Lung (tissue), 16 donors: ENCODE measurements around the gene CEP192. TPM values are rescaled to one million over a fixed set of nuclear protein-coding genes. Genes with fewer than 3 reads are reported as not detected.

Source experiments
- ATAC-seq: fragments of 200-7000 bp; cut with Tn5 transposase; one replicate; pipeline ENCODE4 v1.9.1; 2020; ENCODE audit warnings: moderate number of reproducible peaks; ENCODE audit not compliant: insufficient read depth, low FRiP score
- DNase-seq, 3 donors: peaks; one replicate each; pipeline ENCODE4 v3.0.0-alpha.2; 2013 to 2017
- H3K27ac ChIP-seq, 2 donors: one replicate each; pipeline ENCODE4 v1.5.1; 2013; ENCODE audit warnings: mild to moderate bottlenecking in 2 of 2, moderate library complexity in 2 of 2, control low read depth in 1 of 2, inconsistent platforms in 1 of 2, low read depth in 1 of 2, low read length in 1 of 2
- H3K27me3 ChIP-seq, 3 donors: one replicate each; pipeline ENCODE4 v1.5.1; 2013; ENCODE audit warnings: low read length in 2 of 3; ENCODE audit not compliant: control insufficient read depth in 3 of 3, insufficient read depth in 3 of 3
- H3K36me3 ChIP-seq, 4 donors: one replicate each; pipeline ENCODE4 v1.5.1; 2013; ENCODE audit warnings: low read length in 4 of 4, mild to moderate bottlenecking in 1 of 4, moderate library complexity in 1 of 4; ENCODE audit not compliant: control insufficient read depth in 4 of 4, insufficient read depth in 4 of 4
- H3K4me1 ChIP-seq, 5 donors: one replicate each; pipeline ENCODE4 v1.5.1; 2013; ENCODE audit warnings: low read length in 5 of 5, mild to moderate bottlenecking in 2 of 5, moderate library complexity in 1 of 5; ENCODE audit not compliant: control insufficient read depth in 5 of 5, insufficient read depth in 5 of 5
- H3K4me3 ChIP-seq: one replicate; pipeline ENCODE4 v1.5.1; 2013; ENCODE audit warnings: mild to moderate bottlenecking, control low read depth, moderate library complexity
- H3K9ac ChIP-seq, 2 donors: one replicate each; pipeline ENCODE4 v1.5.1; 2013; ENCODE audit warnings: low read length in 2 of 2, control low read depth in 1 of 2; ENCODE audit not compliant: insufficient read depth in 1 of 2
- H3K9me3 ChIP-seq, 4 donors: one replicate each; pipeline ENCODE4 v1.5.1; 2013; ENCODE audit warnings: low read length in 3 of 4, mild to moderate bottlenecking in 1 of 4, moderate library complexity in 1 of 4; ENCODE audit not compliant: control insufficient read depth in 4 of 4, insufficient read depth in 3 of 4
- CTCF ChIP-seq: IDR thresholded peaks from 2 replicates; pipeline ENCODE4 v1.5.1; 2012; ENCODE audit warnings: mild to moderate bottlenecking; ENCODE audit errors: control extremely low read depth, extremely low read depth
- WGBS, 2 donors: extraction: QIAGEN DNeasy Blood & Tissue Kit; methylation state at CpG; one replicate each; pipeline ENCODE4 v1.1.7; 2013; 5-methylcytosine and 5-hydroxymethylcytosine counted together
- long read RNA-seq, 5 donors: transcript quantifications; one replicate each; lab custom pipeline, GENCODE V29; 2026
- polyA plus RNA-seq, 2 donors: library from polyadenylated mRNA; stranded (reverse); fragments of 200-250 nt; gene quantifications; one replicate each; pipeline ENCODE4 v1.2.1, GENCODE V29; 2013
- total RNA-seq, 2 donors: library from RNA; depleted of rRNA in 1 of 2; stranded (reverse); fragments of >200 nt in 1 of 2; gene quantifications; one replicate each; pipeline ENCODE4 v1.2.1, GENCODE V29; 2014 to 2021
- donor health status: control.
- donor health status: control.
- donor health status: Bipolar disorder and iron deficiency.
- donor health status: healthy.
- donor health status: DM: yes; HTN: yes; CAD: no.

The CEP192 gene
- total RNA-seq (10 to 100 TPM; 19.0 to 43.0 TPM), polyA plus RNA-seq (10 to 100 TPM in 1 of 2 donors, 1 to 10 TPM in 1; 8.0 to 14.2 TPM)
- long read RNA-seq, donor 1, result 0 reads
- long read RNA-seq, donor 2, result 0 reads
- long read RNA-seq, donor 3, result 0 reads
- long read RNA-seq, donor 4, result 0 reads
- long read RNA-seq, donor 5, result 0 reads

GRCh38 chr18:12990967-12991820, at the start of gene CEP192:
CEP192 (plus strand) TSS chr18:12991362; CDS start chr18:12999425, 8,063 bp downstream.
- H3K4me3 ChIP-seq, result peak within 1 kb of the TSS; percentile 89
- ATAC-seq (peak; percentile 98), DNase-seq (peak; percentile 99)
- H3K36me3 ChIP-seq, result peaks cover 0 to 6% (median 0%) of the 10 kb centered on the region in 4 donors
- peak within 1 kb of the TSS; percentile 91 to 97 for H3K27ac ChIP-seq
- no peak for TF ChIP-seq CTCF
- peak within 1 kb of the TSS; percentile 55 to 89 for H3K9ac ChIP-seq
- 0% methylated on average over 68 to 73 of the region's 73 CpGs for WGBS, 2 donors
- H3K27me3 ChIP-seq, result no peaks in the 10 kb centered on the region
- H3K9me3 ChIP-seq, result peaks cover 0 to 2% (median 0%) of the 10 kb centered on the region in 4 donors
- H3K4me1 ChIP-seq, result peaks cover 2 to 22% (median 10%) of the 10 kb centered on the region in 5 donors

GRCh38 chr18:12943215-12943614, 47.9 kb upstream of the CEP192 start:
- DNase-seq, result no peak
- 76 to 84% methylated on average over 4 of the region's 4 CpGs for WGBS, 2 donors
- Histone ChIP-seq H3K9ac (no peak overlapping the region), H3K27ac (no peak overlapping the region), H3K9me3 (no peaks in the 10 kb centered on the region), H3K36me3 (no peaks in the 10 kb centered on the region), H3K4me3 (no peak overlapping the region), H3K4me1 (peaks cover 0 to 10% (median 3%) of the 10 kb centered on the region in 5 donors), H3K27me3 (peaks cover 0 to 5% (median 0%) of the 10 kb centered on the region in 3 donors)
- TF ChIP-seq CTCF, result no peak
- ATAC-seq, result no peak

GRCh38 chr18:12944709-12945108, 46.5 kb upstream of the CEP192 start:
- no peak for ATAC-seq
- Histone ChIP-seq H3K27ac (peak overlapping the region in 1 of 2 donors; percentile 6), H3K4me3 (no peak overlapping the region), H3K27me3 (peaks cover 0 to 5% (median 0%) of the 10 kb centered on the region in 3 donors), H3K9me3 (no peaks in the 10 kb centered on the region), H3K4me1 (peaks cover 0 to 10% (median 4%) of the 10 kb centered on the region in 5 donors), H3K36me3 (no peaks in the 10 kb centered on the region), H3K9ac (no peak overlapping the region)
- DNase-seq, result no peak
- 38 to 55% methylated on average over 4 of the region's 4 CpGs for WGBS, 2 donors
- TF ChIP-seq CTCF, result no peak
